Gastrocnemius medialis (tissue), 4 donors: ENCODE measurements around the gene MTRR. TPM values are rescaled to one million over a fixed set of nuclear protein-coding genes. Genes with fewer than 3 reads are reported as not detected.
A peak's percentile ranks its signal among the peaks of the same experiment; 100 is the strongest.

Experiments
- ATAC-seq, 2 donors: fragments of 150-250 bp; one replicate each; pipeline ENCODE4 v1.9.1; 2016
- DNase-seq, 2 donors: peaks; one replicate each; pipeline ENCODE4 v3.0.0-alpha.2; 2019
- H3K27ac ChIP-seq, 4 donors: fragments of 200-600 bp; sonication (generic); 1 replicate in 1 of 4; 2 replicates in 3 of 4; pipeline ENCODE4 v1.5.1; 2016 to 2018; ENCODE audit warnings: mild to moderate bottlenecking in 2 of 4, moderate library complexity in 1 of 4
- H3K27me3 ChIP-seq, 3 donors: fragments of 200-600 bp; sonication (generic) in 2 of 3; 1 replicate in 1 of 3; 2 replicates in 2 of 3; pipeline versions ENCODE4 v1.5.1 to v1.6.0; 2016 to 2019; ENCODE audit warnings: mild to moderate bottlenecking in 1 of 3, moderate library complexity in 1 of 3
- H3K36me3 ChIP-seq, 2 donors: fragments of 200-600 bp; sonication (generic) in 1 of 2; one replicate each; pipeline ENCODE4 v1.5.1; 2017 to 2018
- H3K4me1 ChIP-seq, 2 donors: fragments of 200-600 bp; sonication (generic) in 1 of 2; one replicate each; pipeline ENCODE4 v1.5.1; 2016 to 2017; ENCODE audit warnings: mild to moderate bottlenecking in 2 of 2
- H3K4me3 ChIP-seq, 4 donors: fragments of 200-600 bp; sonication (generic) in 3 of 4; 1 replicate in 1 of 4; 2 replicates in 3 of 4; pipeline ENCODE4 v1.5.1; 2016 to 2019; ENCODE audit warnings: mild to moderate bottlenecking in 2 of 4
- H3K9me3 ChIP-seq, 3 donors: fragments of 200-600 bp; sonication (generic) in 2 of 3; 1 replicate in 1 of 3; 2 replicates in 2 of 3; pipeline ENCODE4 v1.5.1; 2016 to 2019
- CTCF ChIP-seq, 5 experiments: fragments of 450-650 bp in 3 of 5; fragments of 200-600 bp in 2 of 5; sonication (generic) in 2 of 5; IDR thresholded peaks in 4 of 5; conservative IDR thresholded peaks in 1 of 5; 1 replicate in 4 of 5; 2 replicates in 1 of 5; pipeline ENCODE4 v1.5.1; 2016 to 2019; ENCODE audit warnings: antibody characterized with exemption in 5 of 5, mild to moderate bottlenecking in 3 of 5, moderate library complexity in 3 of 5
- POLR2A ChIP-seq, 2 donors: fragments of 450-650 bp; IDR thresholded peaks; one replicate each; pipeline ENCODE4 v1.6.1; 2017; ENCODE audit warnings: antibody characterized with exemption in 2 of 2, mild to moderate bottlenecking in 2 of 2, moderate library complexity in 2 of 2
- in situ Hi-C, 4 donors: fragments of 200-750 bp; cut with MboI; loops; one replicate each; pipeline versions ENCODE4 v1.15.0 to v1.8.0; 2017; ENCODE audit warnings: low sequenced_read_pairs in 4 of 4
- intact Hi-C: fragments of 100-400 bp; cut with DNase I; formaldehyde crosslinking; loops from one replicate; pipeline ENCODE4 v1.15.1; 2023; ENCODE audit warnings: low total_unique reads
- total RNA-seq, 4 donors: library from RNA; depleted of rRNA; stranded (reverse); fragments of >200 nt; gene quantifications; one replicate each; pipeline versions ENCODE4 v1.1.0 to v1.2.3, GENCODE V29; 2016

Gene MTRR
- total RNA-seq, 4 donors from 2014 or later, result 27.9 to 75.1 (median 50.8) TPM

- Histone ChIP-seq H3K36me3 (no peaks in the 10 kb centered on the region), H3K4me3 (peak overlapping the region; percentile 52 to 58 (median 55)), H3K4me1 (peaks cover 0 to 13% of the 10 kb centered on the region in 2 donors), H3K27me3 (peaks cover 20 to 31% (median 25%) of the 10 kb centered on the region in 3 donors), H3K9me3 (no peaks in the 10 kb centered on the region), H3K27ac (no peak overlapping the region)
- DNase-seq (no peak), ATAC-seq (no peak)
- intact Hi-C loops (no loop called here), in situ Hi-C loops (loop anchor here in 2 of 4 donors (25.0 kb wide), 2 partner anchors 612 to 1213 kb away; partner anchors contain the start of genes NSUN2 (in 2 of the 2) and SRD5A1 (in 2 of the 2))
- TF ChIP-seq CTCF (IDR thresholded peaks at IDR 0.05 in 4 of 5, conservative IDR thresholded peaks at IDR 0.05 in 1 of 5) (no peak), POLR2A (IDR thresholded peaks at IDR 0.05) (no peak)
Observed at GRCh38 chr5:7849681-7850394, 19.1 kb upstream of the MTRR start.

- no peak for DNase-seq
- Histone ChIP-seq H3K9me3 (no peaks in the 10 kb centered on the region), H3K27me3 (peaks cover 19 to 31% (median 20%) of the 10 kb centered on the region in 3 donors), H3K27ac (no peak within 1 kb of the TSS), H3K4me1 (peaks cover 0 to 13% of the 10 kb centered on the region in 2 donors), H3K36me3 (no peaks in the 10 kb centered on the region), H3K4me3 (peak within 1 kb of the TSS; percentile 52 to 58 (median 55))
- in situ Hi-C loops (loop anchor here in 2 of 4 donors (25.0 kb wide), 2 partner anchors 612 to 1213 kb away; partner anchors contain the start of genes NSUN2 (in 2 of the 2) and SRD5A1 (in 2 of the 2)), intact Hi-C loops (no loop called here)
- TF ChIP-seq POLR2A (IDR thresholded peaks at IDR 0.05), result no peak
- TF ChIP-seq CTCF (IDR thresholded peaks at IDR 0.05 in 4 of 5, conservative IDR thresholded peaks at IDR 0.05 in 1 of 5), result peak in 1 of 5 experiments; percentile 20
- ATAC-seq, result peak in 1 of 2 donors; percentile 38
Observed at GRCh38 chr5:7850395-7851239, 18.3 kb upstream of the MTRR start, which contains the start of gene CFAP90. Gene CFAP90 (minus strand): TSS chr5:7851133. CDS start chr5:7851021, 112 bp downstream.

- in situ Hi-C loops, result loop anchor here in 2 of 4 donors (25.0 kb wide), 2 partner anchors 611 to 1214 kb away; partner anchors contain the start of genes NSUN2 (in 2 of the 2) and SRD5A1 (in 2 of the 2)
- Histone ChIP-seq H3K9me3 (no peaks in the 10 kb centered on the region), H3K4me1 (peaks cover 0 to 13% of the 10 kb centered on the region in 2 donors), H3K27me3 (peaks cover 19 to 31% (median 20%) of the 10 kb centered on the region in 3 donors), H3K27ac (no peak overlapping the region), H3K36me3 (no peaks in the 10 kb centered on the region), H3K4me3 (peak overlapping the region; percentile 52 to 58 (median 55))
- intact Hi-C loops, result no loop called here
- TF ChIP-seq POLR2A (IDR thresholded peaks at IDR 0.05), result no peak
- DNase-seq (no peak), ATAC-seq (peak in 1 of 2 donors; percentile 16)
Observed at GRCh38 chr5:7851240-7851592, 17.7 kb upstream of the MTRR start.

- peaks cover 19 to 31% (median 20%) of the 10 kb centered on the region in 3 donors for H3K27me3 ChIP-seq
- no peaks in the 10 kb centered on the region for H3K9me3 ChIP-seq
- H3K27ac ChIP-seq, result no peak overlapping the region
- intact Hi-C loops (no loop called here), in situ Hi-C loops (loop anchor here in 2 of 4 donors (25.0 kb wide), 2 partner anchors 611 to 1214 kb away; partner anchors contain the start of genes NSUN2 (in 2 of the 2) and SRD5A1 (in 2 of the 2))
- DNase-seq (no peak), ATAC-seq (no peak)
- peaks cover 0 to 13% of the 10 kb centered on the region in 2 donors for H3K4me1 ChIP-seq
- no peaks in the 10 kb centered on the region for H3K36me3 ChIP-seq
- no peak overlapping the region for H3K4me3 ChIP-seq
- TF ChIP-seq POLR2A (IDR thresholded peaks at IDR 0.05) (no peak), CTCF (IDR thresholded peaks at IDR 0.05 in 4 of 5, conservative IDR thresholded peaks at IDR 0.05 in 1 of 5) (no peak)
Observed at GRCh38 chr5:7851617-7852289, 17.2 kb upstream of the MTRR start.
